Measurements from ENCODE around the gene RASL11B. TPM values are rescaled to one million over a fixed set of nuclear protein-coding genes. Genes with fewer than 3 reads are reported as not detected.

RASL11B gene
- total RNA-seq, 2 donors from 2014 or later: 0.18 to 27.1 TPM

DNA sequence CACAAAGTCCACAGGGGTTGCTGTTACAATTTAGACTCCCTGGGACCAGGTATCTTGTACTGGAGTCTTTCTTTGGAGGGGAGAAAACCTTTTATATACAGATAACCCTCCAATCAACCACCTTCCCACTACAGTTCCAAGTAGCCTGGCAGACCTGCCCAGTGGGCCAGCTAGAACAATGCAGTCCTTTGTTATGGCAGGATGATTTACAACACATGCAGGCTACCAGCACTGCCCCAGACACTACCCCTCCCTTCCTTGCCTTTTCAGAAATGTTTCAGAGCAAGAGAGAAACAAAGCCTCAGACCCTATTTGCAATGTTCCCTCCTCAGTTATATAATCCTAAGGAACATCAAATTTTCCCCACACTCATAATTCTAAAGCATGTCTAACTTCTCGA is 11.1 kb downstream of the RASL11B start:
- no peaks in the 10 kb centered on the region for H3K9me3 ChIP-seq
- H3K4me1 ChIP-seq (replicated peaks): no peaks in the 10 kb centered on the region
- no peak overlapping the region for H3K27ac ChIP-seq
- DNase-seq (ENCODE audit: low spot score): peak; percentile 48
- H3K4me3 ChIP-seq: no peak overlapping the region
- intact Hi-C loops (cut with DNase I): no loop called here
- H3K27me3 ChIP-seq (replicated peaks; ENCODE audit: insufficient read depth): no peaks in the 10 kb centered on the region
- no peaks in the 10 kb centered on the region for H3K36me3 ChIP-seq
- TF ChIP-seq POLR2AphosphoS5 (IDR thresholded peaks at IDR 0.05): peak; percentile 23
- TF ChIP-seq, protein P1, sequence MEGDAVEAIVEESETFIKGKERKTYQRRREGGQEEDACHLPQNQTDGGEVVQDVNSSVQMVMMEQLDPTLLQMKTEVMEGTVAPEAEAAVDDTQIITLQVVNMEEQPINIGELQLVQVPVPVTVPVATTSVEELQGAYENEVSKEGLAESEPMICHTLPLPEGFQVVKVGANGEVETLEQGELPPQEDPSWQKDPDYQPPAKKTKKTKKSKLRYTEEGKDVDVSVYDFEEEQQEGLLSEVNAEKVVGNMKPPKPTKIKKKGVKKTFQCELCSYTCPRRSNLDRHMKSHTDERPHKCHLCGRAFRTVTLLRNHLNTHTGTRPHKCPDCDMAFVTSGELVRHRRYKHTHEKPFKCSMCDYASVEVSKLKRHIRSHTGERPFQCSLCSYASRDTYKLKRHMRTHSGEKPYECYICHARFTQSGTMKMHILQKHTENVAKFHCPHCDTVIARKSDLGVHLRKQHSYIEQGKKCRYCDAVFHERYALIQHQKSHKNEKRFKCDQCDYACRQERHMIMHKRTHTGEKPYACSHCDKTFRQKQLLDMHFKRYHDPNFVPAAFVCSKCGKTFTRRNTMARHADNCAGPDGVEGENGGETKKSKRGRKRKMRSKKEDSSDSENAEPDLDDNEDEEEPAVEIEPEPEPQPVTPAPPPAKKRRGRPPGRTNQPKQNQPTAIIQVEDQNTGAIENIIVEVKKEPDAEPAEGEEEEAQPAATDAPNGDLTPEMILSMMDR (IDR thresholded peaks at IDR 0.05): no peak
- WGBS: 18% methylated on average over 1 of the region's 1 CpG

- Histone ChIP-seq H3K9me3 (no peaks in the 10 kb centered on the region), H3K27ac (no peak overlapping the region), H3K36me3 (no peaks in the 10 kb centered on the region), H3K4me1 (replicated peaks) (no peaks in the 10 kb centered on the region), H3K27me3 (replicated peaks; ENCODE audit: insufficient read depth) (no peaks in the 10 kb centered on the region), H3K4me3 (no peak overlapping the region)
- intact Hi-C loops (cut with DNase I): no loop called here
- WGBS: 64% methylated on average over 10 of the region's 10 CpGs
- TF ChIP-seq POLR2AphosphoS5 (IDR thresholded peaks at IDR 0.05): no peak
- TF ChIP-seq, protein P1 (IDR thresholded peaks at IDR 0.05): no peak
- no peak for TF ChIP-seq POLR2A (IDR thresholded peaks at IDR 0.05)
- no peak for DNase-seq (ENCODE audit: low spot score)
Measured at GRCh38 chr4:52873861-52874343, 11.8 kb downstream of the RASL11B start.

GRCh38 chr4:52874948-52875347 is 12.8 kb downstream of the RASL11B start:
- Histone ChIP-seq H3K27ac (no peak overlapping the region), H3K27me3 (replicated peaks; ENCODE audit: insufficient read depth) (no peaks in the 10 kb centered on the region), H3K9me3 (no peaks in the 10 kb centered on the region), H3K4me3 (no peak overlapping the region), H3K36me3 (no peaks in the 10 kb centered on the region), H3K4me1 (replicated peaks) (no peaks in the 10 kb centered on the region)
- TF ChIP-seq POLR2A (IDR thresholded peaks at IDR 0.05): no peak
- TF ChIP-seq POLR2AphosphoS5 (IDR thresholded peaks at IDR 0.05): no peak
- TF ChIP-seq, protein P1 (IDR thresholded peaks at IDR 0.05): no peak
- no peak for DNase-seq (ENCODE audit: low spot score)
- intact Hi-C loops (cut with DNase I): no loop called here
- 96% methylated on average over 5 of the region's 5 CpGs for WGBS

DNA sequence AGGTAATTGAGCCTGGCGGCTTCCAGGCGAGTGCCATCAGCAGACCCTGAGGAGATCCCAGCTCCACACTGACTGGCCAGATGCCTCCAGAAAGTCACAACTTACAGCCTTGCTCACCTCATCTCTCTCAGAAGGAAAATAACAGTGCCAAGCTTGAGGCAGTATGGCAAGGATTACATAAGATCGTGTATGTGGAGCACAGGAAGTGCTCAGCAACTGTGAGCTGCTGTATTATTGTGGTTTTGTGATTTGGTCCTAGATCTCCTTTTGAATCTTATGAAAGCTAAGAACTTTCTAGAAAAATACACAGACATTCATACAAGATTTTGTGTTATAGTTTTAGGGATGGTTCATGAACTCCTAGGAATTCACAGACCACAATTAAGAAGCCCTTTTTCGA is 14.0 kb downstream of the RASL11B start:
- Histone ChIP-seq H3K36me3 (no peaks in the 10 kb centered on the region), H3K27me3 (replicated peaks; ENCODE audit: insufficient read depth) (no peaks in the 10 kb centered on the region), H3K9me3 (no peaks in the 10 kb centered on the region), H3K4me1 (replicated peaks) (no peaks in the 10 kb centered on the region), H3K4me3 (no peak overlapping the region), H3K27ac (no peak overlapping the region)
- no peak for DNase-seq (ENCODE audit: low spot score)
- TF ChIP-seq POLR2A (IDR thresholded peaks at IDR 0.05) (no peak), POLR2AphosphoS5 (IDR thresholded peaks at IDR 0.05) (no peak)
- TF ChIP-seq, protein P1 (IDR thresholded peaks at IDR 0.05): no peak
- WGBS: 98% methylated on average over 4 of the region's 4 CpGs
- intact Hi-C loops (cut with DNase I): no loop called here

DNA sequence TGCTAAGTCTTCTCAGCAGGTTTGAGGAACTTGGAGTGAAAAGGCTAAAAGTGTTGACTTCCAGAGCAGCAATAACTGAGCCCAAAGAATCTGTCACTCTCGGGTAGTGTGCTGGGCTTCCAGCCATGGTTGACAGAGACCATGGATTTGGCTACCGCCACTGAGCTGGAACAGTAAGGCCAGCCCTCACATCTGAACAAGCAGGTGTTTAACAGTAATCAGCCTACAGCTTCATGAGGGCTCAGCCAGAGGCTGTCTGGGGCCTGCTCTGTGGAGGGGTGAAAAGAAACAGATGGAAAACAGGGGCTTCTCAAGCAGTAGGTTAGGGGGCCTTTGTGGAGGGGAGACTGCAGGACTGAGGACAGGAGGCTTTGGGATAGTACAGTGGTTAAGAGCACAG is 14.9 kb downstream of the RASL11B start:
- TF ChIP-seq POLR2AphosphoS5 (IDR thresholded peaks at IDR 0.05): no peak
- TF ChIP-seq, protein P1 (IDR thresholded peaks at IDR 0.05): no peak
- TF ChIP-seq POLR2A (IDR thresholded peaks at IDR 0.05): no peak
- WGBS: 35% methylated on average over 2 of the region's 2 CpGs
- H3K36me3 ChIP-seq: no peaks in the 10 kb centered on the region
- no peaks in the 10 kb centered on the region for H3K4me1 ChIP-seq (replicated peaks)
- intact Hi-C loops (cut with DNase I): no loop called here
- no peak overlapping the region for H3K4me3 ChIP-seq
- H3K9me3 ChIP-seq: no peaks in the 10 kb centered on the region
- H3K27ac ChIP-seq: no peak overlapping the region
- DNase-seq (ENCODE audit: low spot score): no peak
- H3K27me3 ChIP-seq (replicated peaks; ENCODE audit: insufficient read depth): no peaks in the 10 kb centered on the region
